ENCODE results near the gene GAK.

The GAK gene

GRCh38 chr4:824461-825062 is 107.6 kb downstream of the GAK start:
- DNase-seq (ENCODE audit: low spot score) = no peak
- TF ChIP-seq, protein P1, sequence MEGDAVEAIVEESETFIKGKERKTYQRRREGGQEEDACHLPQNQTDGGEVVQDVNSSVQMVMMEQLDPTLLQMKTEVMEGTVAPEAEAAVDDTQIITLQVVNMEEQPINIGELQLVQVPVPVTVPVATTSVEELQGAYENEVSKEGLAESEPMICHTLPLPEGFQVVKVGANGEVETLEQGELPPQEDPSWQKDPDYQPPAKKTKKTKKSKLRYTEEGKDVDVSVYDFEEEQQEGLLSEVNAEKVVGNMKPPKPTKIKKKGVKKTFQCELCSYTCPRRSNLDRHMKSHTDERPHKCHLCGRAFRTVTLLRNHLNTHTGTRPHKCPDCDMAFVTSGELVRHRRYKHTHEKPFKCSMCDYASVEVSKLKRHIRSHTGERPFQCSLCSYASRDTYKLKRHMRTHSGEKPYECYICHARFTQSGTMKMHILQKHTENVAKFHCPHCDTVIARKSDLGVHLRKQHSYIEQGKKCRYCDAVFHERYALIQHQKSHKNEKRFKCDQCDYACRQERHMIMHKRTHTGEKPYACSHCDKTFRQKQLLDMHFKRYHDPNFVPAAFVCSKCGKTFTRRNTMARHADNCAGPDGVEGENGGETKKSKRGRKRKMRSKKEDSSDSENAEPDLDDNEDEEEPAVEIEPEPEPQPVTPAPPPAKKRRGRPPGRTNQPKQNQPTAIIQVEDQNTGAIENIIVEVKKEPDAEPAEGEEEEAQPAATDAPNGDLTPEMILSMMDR (IDR thresholded peaks at IDR 0.05; ENCODE audit: extremely low read depth, missing control alignments) = no peak

- TF ChIP-seq, protein P1 (IDR thresholded peaks at IDR 0.05; ENCODE audit: extremely low read depth, missing control alignments) = no peak
- DNase-seq (ENCODE audit: low spot score) = no peak
These were observed 108.2 kb downstream of the GAK start for GRCh38 chr4:823761-824460.

- TF ChIP-seq, protein P1 (IDR thresholded peaks at IDR 0.05; ENCODE audit: extremely low read depth, missing control alignments) = no peak
- no peak for DNase-seq (ENCODE audit: low spot score)
These were observed 108.8 kb downstream of the GAK start for GRCh38 chr4:823176-823760.

DNA sequence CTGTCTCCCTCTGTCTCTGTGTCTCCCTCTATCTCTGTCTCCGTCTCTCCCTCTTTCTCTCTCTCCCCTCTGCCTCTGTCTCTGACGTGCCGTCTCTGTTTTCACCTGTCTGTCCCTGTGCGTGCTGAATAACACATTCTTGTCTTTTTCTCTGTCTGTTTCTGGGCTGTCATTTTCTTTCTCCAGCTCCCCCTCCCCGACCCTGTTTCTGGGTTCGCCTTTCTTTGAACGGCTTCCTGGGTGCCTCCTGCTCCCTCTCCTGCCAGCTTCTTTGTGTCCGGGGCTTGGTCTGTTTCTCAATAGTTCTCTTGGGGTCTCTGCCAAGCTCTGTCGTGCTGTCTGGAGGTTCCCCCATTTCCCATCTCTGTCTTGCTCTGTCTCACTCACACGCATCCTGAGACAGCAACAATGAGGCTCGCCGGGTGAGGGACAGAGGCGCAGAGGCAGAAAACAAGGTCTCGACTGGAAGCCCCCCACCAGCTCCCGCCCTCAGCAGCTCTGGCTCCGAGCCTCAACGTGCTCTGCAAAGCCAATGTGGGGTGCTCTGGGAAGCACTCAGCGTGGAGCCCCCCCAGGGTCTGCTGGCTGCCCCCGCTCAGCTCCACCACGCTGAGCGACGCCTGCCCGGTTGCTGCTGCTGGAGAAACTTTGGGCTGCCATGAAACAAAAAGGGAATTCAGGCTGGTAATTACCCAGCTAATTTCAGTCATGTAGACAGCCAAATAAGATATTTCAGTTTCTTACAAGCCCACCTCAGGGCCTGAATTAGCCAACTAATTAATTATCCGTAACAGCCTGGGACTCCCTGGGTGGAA is 109.5 kb downstream of the GAK start:
- no peak for DNase-seq (ENCODE audit: low spot score)
- TF ChIP-seq, protein P1 (IDR thresholded peaks at IDR 0.05; ENCODE audit: extremely low read depth, missing control alignments) = no peak

DNA sequence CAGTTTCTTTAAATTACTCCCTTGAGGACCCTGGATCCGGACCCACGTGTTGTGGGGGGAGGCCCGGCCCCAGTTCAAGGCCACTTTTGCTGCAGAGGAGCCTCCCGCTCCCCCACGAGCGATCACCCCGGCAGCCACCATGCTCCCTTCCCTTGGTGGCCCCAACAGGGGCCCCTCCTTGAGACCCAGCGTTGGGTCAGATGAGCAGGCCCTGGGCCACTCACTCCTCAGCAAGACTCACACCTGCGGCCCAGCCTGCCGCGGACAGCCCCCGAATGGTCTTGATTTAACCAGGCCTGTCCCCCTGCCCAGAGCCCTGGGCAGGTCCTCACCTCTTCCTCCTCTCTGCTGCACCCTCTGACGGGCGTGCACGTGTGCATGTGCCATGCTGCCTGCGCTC is 110.5 kb downstream of the GAK start:
- DNase-seq (ENCODE audit: low spot score) = no peak
- TF ChIP-seq, protein P1 (IDR thresholded peaks at IDR 0.05; ENCODE audit: extremely low read depth, missing control alignments) = no peak

GRCh38 chr4:821181-821591 is 110.9 kb downstream of the GAK start:
- TF ChIP-seq, protein P1 (IDR thresholded peaks at IDR 0.05; ENCODE audit: extremely low read depth, missing control alignments) = no peak

More at GRCh38 chr4:821181-821591, 110.9 kb downstream of the GAK start:
- no peak for DNase-seq (ENCODE audit: low spot score)
